Stimulated activated naive CD8-positive, alpha-beta T cell treated with anti-CD3 and anti-CD28 coated beads, Interleukin-15, amount 100 ng/mL, for 72 hours (primary cell): Measurements from ENCODE around the gene MICAL2.

Source experiments
- ATAC-seq: fragments of 150-1000 bp; cut with Tn5 transposase; 2 replicates; pipeline ENCODE4 v1.10.0; 2021; ENCODE audit warnings: mild to moderate bottlenecking, moderate library complexity
- DNase-seq, 2 donors: peaks; one replicate each; pipeline ENCODE4 v3.0.0; 2021 to 2022
- H3K27ac Mint-ChIP-seq, 2 donors: one replicate each; pipeline ENCODE4 v1.8.0; 2022; ENCODE audit warnings: mild to moderate bottlenecking in 2 of 2, mixed read lengths in 2 of 2, moderate library complexity in 2 of 2
- H3K27me3 Mint-ChIP-seq: one replicate; pipeline ENCODE4 v1.8.0; 2022; ENCODE audit warnings: mixed read lengths
- H3K4me1 Mint-ChIP-seq: one replicate; pipeline ENCODE4 v1.8.0; 2022; ENCODE audit warnings: mild to moderate bottlenecking, mixed read lengths
- H3K4me3 Mint-ChIP-seq, 2 donors: one replicate each; pipeline ENCODE4 v1.8.0; 2022; ENCODE audit warnings: mild to moderate bottlenecking in 2 of 2, mixed read lengths in 2 of 2, moderate library complexity in 1 of 2
- H3K9me3 Mint-ChIP-seq, 2 donors: one replicate each; pipeline ENCODE4 v1.8.0; 2022; ENCODE audit warnings: mixed read lengths in 2 of 2

MICAL2 gene

DNA sequence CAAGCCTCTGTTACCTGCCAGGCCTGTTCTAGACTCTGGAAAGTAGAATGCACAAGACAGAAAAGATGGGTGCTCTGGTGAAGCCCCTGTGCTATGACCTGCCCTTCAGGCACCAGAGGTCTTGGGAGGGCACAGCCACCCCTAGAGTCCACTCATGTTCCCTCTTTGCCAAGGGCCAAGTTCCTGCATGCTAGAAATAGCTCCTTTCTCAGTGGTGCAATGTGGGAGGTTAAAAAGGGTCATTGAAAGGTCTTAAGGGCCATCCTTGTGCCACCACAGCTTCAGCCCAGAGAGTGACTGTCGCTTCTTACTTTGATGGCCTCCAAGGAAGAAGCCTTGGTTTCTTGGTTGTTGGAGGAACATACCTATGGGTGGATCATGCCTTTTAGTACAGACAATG, 182.4 kb downstream of the MICAL2 start:
- DNase-seq (no peak), ATAC-seq (no peak)
- Mint-ChIP-seq H3K27ac (no peak overlapping the region), H3K9me3 (no peaks in the 10 kb centered on the region), H3K4me1 (peaks cover 8% of the 10 kb centered on the region), H3K4me3 (no peak overlapping the region), H3K27me3 (no peaks in the 10 kb centered on the region)

DNA sequence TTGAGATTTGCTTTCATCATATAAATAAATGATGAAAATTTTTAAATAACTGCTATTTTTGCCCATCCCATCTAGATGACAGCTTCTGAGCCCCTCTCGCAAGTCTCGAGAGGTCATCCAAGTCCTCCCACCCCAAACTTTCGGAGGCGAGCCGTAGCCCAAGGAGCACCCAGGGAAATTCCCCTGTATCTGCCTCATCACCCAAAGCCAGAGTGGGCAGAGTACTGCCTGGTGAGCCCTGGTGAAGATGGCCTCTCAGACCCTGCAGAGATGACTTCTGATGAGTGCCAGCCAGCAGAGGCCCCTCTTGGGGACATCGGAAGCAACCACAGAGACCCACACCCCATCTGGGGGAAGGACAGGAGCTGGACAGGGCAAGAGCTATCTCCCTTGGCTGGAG, 183.1 kb downstream of the MICAL2 start:
- DNase-seq: no peak
- H3K27me3 Mint-ChIP-seq: no peaks in the 10 kb centered on the region
- H3K27ac Mint-ChIP-seq: no peak overlapping the region
- no peak overlapping the region for H3K4me3 Mint-ChIP-seq
- H3K4me1 Mint-ChIP-seq: peaks cover 8% of the 10 kb centered on the region
- no peak for ATAC-seq
- no peaks in the 10 kb centered on the region for H3K9me3 Mint-ChIP-seq

DNA sequence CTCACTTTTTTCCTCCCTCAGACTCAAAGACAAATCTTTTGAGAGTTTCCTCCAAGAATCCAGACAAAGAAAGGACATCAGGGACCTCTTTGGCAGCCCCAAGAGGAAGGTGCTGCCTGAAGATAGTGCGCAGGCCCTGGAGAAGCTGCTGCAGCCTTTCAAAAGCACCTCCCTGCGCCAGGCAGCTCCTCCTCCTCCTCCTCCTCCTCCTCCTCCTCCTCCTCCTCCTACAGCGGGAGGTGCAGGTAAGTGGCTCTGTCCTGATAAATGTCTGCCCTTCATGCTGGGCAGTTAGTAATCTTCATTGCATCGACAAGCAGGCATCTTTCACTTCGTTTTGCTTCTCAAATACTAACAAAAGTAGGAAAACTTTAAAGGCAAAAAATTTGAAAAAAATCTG, 184.2 kb downstream of the MICAL2 start:
- Mint-ChIP-seq H3K27ac (no peak overlapping the region), H3K4me1 (peaks cover 8% of the 10 kb centered on the region), H3K27me3 (no peaks in the 10 kb centered on the region), H3K9me3 (peaks cover 3 to 4% of the 10 kb centered on the region in 2 donors), H3K4me3 (no peak overlapping the region)
- DNase-seq (no peak), ATAC-seq (no peak)

DNA sequence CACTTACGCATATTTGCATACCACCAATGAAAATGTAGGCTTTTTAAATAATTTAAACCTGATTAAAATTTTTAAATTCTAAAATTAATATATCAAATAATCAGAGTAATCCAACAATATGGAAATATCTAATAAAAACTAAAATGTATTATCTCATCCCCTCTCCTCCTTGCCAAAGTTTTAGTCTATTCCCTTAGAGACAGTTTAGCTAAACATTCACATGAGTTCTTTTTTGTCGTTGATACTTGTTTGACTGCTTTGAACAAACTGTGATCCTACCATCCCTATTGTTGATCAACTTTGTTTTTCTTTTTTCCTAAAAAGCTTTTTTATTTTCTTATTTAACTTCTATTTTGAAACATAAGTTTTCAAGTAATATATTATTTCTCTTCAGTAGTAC, 185.6 kb downstream of the MICAL2 start:
- DNase-seq (no peak), ATAC-seq (no peak)
- Mint-ChIP-seq H3K27me3 (no peaks in the 10 kb centered on the region), H3K4me3 (no peak overlapping the region), H3K9me3 (peaks cover 5 to 7% of the 10 kb centered on the region in 2 donors), H3K4me1 (no peaks in the 10 kb centered on the region), H3K27ac (no peak overlapping the region)

DNA sequence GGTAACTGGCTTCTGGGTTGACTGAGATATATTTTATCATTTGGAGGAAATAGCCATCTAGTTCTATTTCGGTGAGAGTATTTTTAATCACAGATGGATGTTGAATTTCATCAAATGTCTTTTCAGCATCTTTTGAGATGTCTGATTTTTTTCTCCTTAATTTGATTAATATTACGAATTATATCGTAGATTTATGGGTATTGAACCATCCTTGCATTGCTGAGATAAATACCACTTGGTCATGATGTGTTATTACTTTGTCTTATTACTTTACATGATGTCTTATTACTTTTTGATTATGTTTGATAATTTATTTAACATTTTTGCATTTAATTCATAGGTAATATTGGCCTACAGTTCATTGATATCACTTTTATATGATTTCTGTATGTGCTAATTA, 188.2 kb downstream of the MICAL2 start:
- Mint-ChIP-seq H3K9me3 (peaks cover 5 to 7% of the 10 kb centered on the region in 2 donors), H3K27me3 (no peaks in the 10 kb centered on the region), H3K4me3 (no peak overlapping the region), H3K4me1 (no peaks in the 10 kb centered on the region), H3K27ac (no peak overlapping the region)
- no peak for DNase-seq
- ATAC-seq: no peak

DNA sequence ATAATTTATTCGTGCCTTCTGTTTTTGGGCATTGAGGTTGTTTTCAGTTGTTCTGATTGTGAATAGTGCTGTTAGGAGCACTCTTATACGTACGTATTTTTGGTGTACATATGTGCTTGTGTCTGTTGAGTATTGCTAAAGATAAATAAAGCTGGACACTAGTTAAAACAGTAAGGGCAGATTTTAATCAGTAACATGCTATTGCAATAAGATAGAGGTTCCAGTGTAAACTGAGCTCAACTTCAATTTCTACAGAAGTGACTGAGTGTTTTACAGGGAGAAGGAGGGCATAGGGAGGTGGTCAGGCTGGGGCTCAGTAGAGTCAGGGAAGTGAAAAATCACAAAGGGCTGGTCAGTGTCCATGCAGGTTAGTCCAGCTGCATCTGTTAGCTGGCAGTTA, 191.0 kb downstream of the MICAL2 start:
- no peak overlapping the region for H3K4me3 Mint-ChIP-seq
- H3K9me3 Mint-ChIP-seq: peaks cover 5 to 7% of the 10 kb centered on the region in 2 donors
- ATAC-seq: no peak
- H3K27me3 Mint-ChIP-seq: no peaks in the 10 kb centered on the region
- no peak for DNase-seq
- H3K4me1 Mint-ChIP-seq: no peaks in the 10 kb centered on the region
- no peak overlapping the region for H3K27ac Mint-ChIP-seq

DNA sequence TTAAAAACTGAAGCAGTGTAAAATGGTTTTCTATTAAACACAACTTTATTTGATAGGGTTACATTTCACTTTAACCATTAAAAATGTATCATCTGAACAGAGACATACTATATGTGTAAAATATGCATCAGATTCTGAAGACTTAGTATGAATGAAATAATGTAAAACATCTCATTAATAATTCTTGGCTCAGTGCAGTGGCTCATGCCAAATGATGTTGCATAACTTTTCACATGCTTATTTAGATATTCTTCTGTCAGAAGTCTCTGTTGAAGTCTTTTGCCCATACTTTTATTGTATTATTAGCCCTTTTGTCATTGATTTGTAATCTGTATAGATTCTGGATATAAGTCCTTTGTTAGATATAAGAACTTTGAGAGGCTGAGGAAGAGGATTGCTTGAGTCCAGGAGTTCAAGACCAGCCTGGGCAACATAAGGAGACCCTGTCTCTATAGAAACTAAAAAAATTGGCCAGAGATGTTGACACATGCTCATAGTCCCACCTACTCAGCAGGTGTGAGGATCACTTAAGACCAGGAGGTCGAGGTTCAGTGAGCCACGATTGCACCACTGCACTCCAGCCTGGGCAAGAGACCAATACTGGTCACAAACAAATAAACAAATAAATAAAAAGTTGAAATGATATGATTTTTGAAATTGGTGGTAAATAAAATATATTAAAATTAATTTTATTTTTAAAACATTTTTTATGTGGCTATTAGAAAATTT, 193.2 kb downstream of the MICAL2 start:
- Mint-ChIP-seq H3K4me1 (no peaks in the 10 kb centered on the region), H3K4me3 (no peak overlapping the region), H3K27ac (no peak overlapping the region), H3K27me3 (no peaks in the 10 kb centered on the region), H3K9me3 (peaks cover 5 to 7% of the 10 kb centered on the region in 2 donors)
- DNase-seq: no peak
- no peak for ATAC-seq

DNA sequence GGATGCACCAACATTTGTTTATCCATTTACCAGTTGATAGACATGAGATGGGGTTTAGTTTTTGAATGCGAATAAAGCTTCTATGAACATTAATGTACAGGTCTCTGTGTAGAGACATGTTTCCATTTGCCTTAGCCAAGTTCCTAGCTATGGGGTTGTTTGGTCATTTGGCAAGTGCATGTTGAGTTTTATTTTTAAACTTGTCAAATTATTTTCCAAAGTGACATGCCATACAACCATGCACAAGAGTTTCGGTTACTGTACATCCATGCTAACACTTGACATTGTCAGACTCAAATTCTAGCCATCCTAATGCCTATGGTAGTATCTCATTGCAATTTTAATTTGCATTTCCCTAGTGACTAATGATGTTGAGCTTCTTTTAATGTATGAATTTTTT, 196.4 kb downstream of the MICAL2 start:
- Mint-ChIP-seq H3K9me3 (peaks cover 4 to 9% of the 10 kb centered on the region in 2 donors), H3K27ac (no peak overlapping the region), H3K27me3 (no peaks in the 10 kb centered on the region), H3K4me1 (no peaks in the 10 kb centered on the region), H3K4me3 (no peak overlapping the region)
- ATAC-seq (no peak), DNase-seq (no peak)

DNA sequence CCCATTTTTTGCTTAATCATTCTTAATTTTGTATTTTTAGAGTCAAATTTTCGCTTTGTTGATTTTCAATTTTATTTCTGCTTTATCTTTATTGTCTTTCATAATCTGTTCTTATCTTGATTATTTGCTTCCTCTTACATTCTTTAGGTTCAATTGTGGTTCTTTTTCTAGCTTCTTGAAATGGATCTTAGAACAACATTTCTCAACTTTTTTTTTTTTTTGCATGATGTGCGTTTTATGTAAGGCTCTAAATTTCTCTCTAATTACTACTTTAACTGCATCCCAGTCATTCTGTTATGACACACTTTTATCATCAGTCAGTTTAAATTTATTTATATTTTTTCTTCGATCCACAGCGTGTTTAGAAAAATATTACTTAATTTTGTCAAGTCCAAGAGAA, 201.7 kb downstream of the MICAL2 start:
- no peak overlapping the region for H3K4me3 Mint-ChIP-seq
- no peaks in the 10 kb centered on the region for H3K4me1 Mint-ChIP-seq
- no peak overlapping the region for H3K27ac Mint-ChIP-seq
- peaks cover 8 to 9% of the 10 kb centered on the region in 2 donors for H3K9me3 Mint-ChIP-seq
- H3K27me3 Mint-ChIP-seq: no peaks in the 10 kb centered on the region
- DNase-seq (no peak), ATAC-seq (no peak)
